ENCODE data around the gene DEFB114.

Gene DEFB114

GRCh38 chr6:49918787-49919186 is 45.2 kb downstream of the DEFB114 start:
- Histone ChIP-seq H3K9me3 (ENCODE audit: control insufficient read depth, insufficient read depth, low read depth, low read length) (no peaks in the 10 kb centered on the region), H3K36me3 (ENCODE audit: control insufficient read depth in 2 of 2, insufficient read depth in 1 of 2, low read length in 2 of 2) (no peaks in the 10 kb centered on the region), H3K4me1 (ENCODE audit: control insufficient read depth, insufficient read depth, low read length) (no peaks in the 10 kb centered on the region), H3K4me3 (ENCODE audit: low read depth, low read length) (no peak overlapping the region), H3K27ac (ENCODE audit: extremely low read depth, low read depth, low read length) (no peak overlapping the region)
- CTCF ChIA-PET = interaction anchor here (0.6 to 0.7 kb wide), 2 partner anchors 71 to 224 kb away, joined by 3 read pairs; no protein-coding TSS in a partner anchor
- POLR2A ChIA-PET = no interaction called here
- TF ChIP-seq ZNF341 (tag by site-specific recombination; IDR thresholded peaks at IDR 0.05; ENCODE audit: low read depth) (no peak), REPIN1 (tag by site-specific recombination; IDR thresholded peaks at IDR 0.05; ENCODE audit: low read depth) (no peak), PRDM1 (tag by site-specific recombination; IDR thresholded peaks at IDR 0.05) (no peak)

GRCh38 chr6:49915035-49915434 is 48.9 kb downstream of the DEFB114 start:
- no peaks in the 10 kb centered on the region for H3K9me3 ChIP-seq (ENCODE audit: control insufficient read depth, insufficient read depth, low read depth, low read length)
- no peaks in the 10 kb centered on the region for H3K4me1 ChIP-seq (ENCODE audit: control insufficient read depth, insufficient read depth, low read length)
- no peak overlapping the region for H3K27ac ChIP-seq (ENCODE audit: extremely low read depth, low read depth, low read length)
- ChIA-PET POLR2A (no interaction called here), CTCF (no interaction called here)
- H3K4me3 ChIP-seq (ENCODE audit: low read depth, low read length) = no peak overlapping the region
- TF ChIP-seq ZNF16 (tag by site-specific recombination; IDR thresholded peaks at IDR 0.05; ENCODE audit: low read depth) (no peak), ZSCAN23 (tag by site-specific recombination; IDR thresholded peaks at IDR 0.05) (no peak), KLF9 (tag by site-specific recombination; IDR thresholded peaks at IDR 0.05; ENCODE audit: low read depth) (no peak), ZNF571 (tag by site-specific recombination; IDR thresholded peaks at IDR 0.05) (no peak), ZNF501 (tag by site-specific recombination; IDR thresholded peaks at IDR 0.05) (no peak), ZBTB17 (tag by site-specific recombination; IDR thresholded peaks at IDR 0.05) (no peak), ZNF777 (tag by site-specific recombination; IDR thresholded peaks at IDR 0.05; ENCODE audit: borderline replicate concordance) (no peak), ZNF621 (tag by site-specific recombination; IDR thresholded peaks at IDR 0.05) (no peak), ATF2 (tag by site-specific recombination; IDR thresholded peaks at IDR 0.05; ENCODE audit: low read depth) (no peak)
- no peaks in the 10 kb centered on the region for H3K36me3 ChIP-seq (ENCODE audit: control insufficient read depth in 2 of 2, insufficient read depth in 1 of 2, low read length in 2 of 2)

- ChIA-PET POLR2A (no interaction called here), CTCF (no interaction called here)
- H3K4me3 ChIP-seq (ENCODE audit: low read depth, low read length) = no peak overlapping the region
- TF ChIP-seq ZNF549 (tag by site-specific recombination; IDR thresholded peaks at IDR 0.05) = no peak
- TF ChIP-seq ZNF24 (tag by site-specific recombination; IDR thresholded peaks at IDR 0.05) = no peak
- no peak overlapping the region for H3K27ac ChIP-seq (ENCODE audit: extremely low read depth, low read depth, low read length)
- H3K36me3 ChIP-seq (ENCODE audit: control insufficient read depth in 2 of 2, insufficient read depth in 1 of 2, low read length in 2 of 2) = no peaks in the 10 kb centered on the region
- H3K9me3 ChIP-seq (ENCODE audit: control insufficient read depth, insufficient read depth, low read depth, low read length) = no peaks in the 10 kb centered on the region
- no peaks in the 10 kb centered on the region for H3K4me1 ChIP-seq (ENCODE audit: control insufficient read depth, insufficient read depth, low read length)
Observed at GRCh38 chr6:49913636-49914375, 50.2 kb downstream of the DEFB114 start.

GRCh38 chr6:49912196-49912595 is 51.8 kb downstream of the DEFB114 start:
- Histone ChIP-seq H3K27ac (ENCODE audit: extremely low read depth, low read depth, low read length) (no peak overlapping the region), H3K4me3 (ENCODE audit: low read depth, low read length) (no peak overlapping the region), H3K9me3 (ENCODE audit: control insufficient read depth, insufficient read depth, low read depth, low read length) (no peaks in the 10 kb centered on the region), H3K4me1 (ENCODE audit: control insufficient read depth, insufficient read depth, low read length) (no peaks in the 10 kb centered on the region), H3K36me3 (ENCODE audit: control insufficient read depth in 2 of 2, insufficient read depth in 1 of 2, low read length in 2 of 2) (no peaks in the 10 kb centered on the region)
- ChIA-PET CTCF (no interaction called here), POLR2A (no interaction called here)
- TF ChIP-seq ZNF398 (tag by site-specific recombination; IDR thresholded peaks at IDR 0.05) = no peak
- TF ChIP-seq ZNF549 (tag by site-specific recombination; IDR thresholded peaks at IDR 0.05) = no peak
- TF ChIP-seq ZNF664 (tag by site-specific recombination; IDR thresholded peaks at IDR 0.05) = no peak
- TF ChIP-seq ZNF513 (tag by site-specific recombination; IDR thresholded peaks at IDR 0.05) = no peak
- TF ChIP-seq ZBTB26 (tag by site-specific recombination; optimal IDR thresholded peaks at IDR 0.05) = no peak
- TF ChIP-seq SP3 (tag by site-specific recombination; IDR thresholded peaks at IDR 0.05) = no peak
- TF ChIP-seq ZNF529 (tag by site-specific recombination; IDR thresholded peaks at IDR 0.05; ENCODE audit: insufficient replicate concordance) = no peak
- no peak for TF ChIP-seq ZNF341 (tag by site-specific recombination; IDR thresholded peaks at IDR 0.05; ENCODE audit: low read depth)
- no peak for TF ChIP-seq ZNF324 (tag by site-specific recombination; IDR thresholded peaks at IDR 0.05)
- TF ChIP-seq ZNF16 (tag by site-specific recombination; IDR thresholded peaks at IDR 0.05; ENCODE audit: low read depth) = no peak
